ENCODE data around the gene RIPOR3.

The RIPOR3 gene

DNA sequence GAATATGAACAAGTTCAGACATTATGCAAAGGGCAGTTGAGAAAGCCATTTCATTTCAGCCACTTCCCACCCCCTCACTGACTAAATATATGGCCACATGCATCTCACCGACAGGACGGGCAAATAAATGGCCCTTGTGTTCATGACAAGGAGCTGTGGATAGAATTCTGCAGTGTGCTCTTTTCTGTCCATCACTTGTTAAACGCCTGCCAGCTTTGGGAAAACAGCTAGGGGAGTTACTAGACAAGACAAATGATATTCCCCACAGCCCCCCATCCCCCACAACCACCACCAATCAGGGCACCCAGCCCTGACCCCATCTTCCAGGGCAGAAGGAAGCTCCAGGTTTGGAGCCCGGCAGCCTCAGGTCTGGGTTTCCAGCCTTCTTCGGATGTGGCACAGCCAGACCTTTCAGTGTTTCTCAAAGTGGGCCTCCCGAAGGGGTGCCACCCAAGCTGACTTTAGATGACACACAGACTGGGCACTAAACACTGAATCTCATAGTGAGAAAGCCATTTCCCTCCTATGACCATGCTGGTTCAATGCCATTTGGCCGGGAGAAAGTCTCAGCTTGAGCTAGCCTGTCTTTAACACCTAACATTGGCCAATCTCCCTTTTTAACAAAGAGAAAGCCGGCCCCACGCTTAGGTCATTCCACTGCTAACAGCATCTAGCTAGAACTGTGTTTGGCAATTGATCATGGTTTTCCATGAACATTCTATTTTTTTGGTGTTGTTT lies 4.0 kb upstream of the RIPOR3 start:
- no peak overlapping the region for H3K4me3 ChIP-seq (replicated peaks; ENCODE audit: insufficient read depth, low read length)
- no peak overlapping the region for H3K27ac ChIP-seq (replicated peaks)
- TF ChIP-seq POLR2AphosphoS5 (IDR thresholded peaks at IDR 0.05; ENCODE audit: low read depth) (no peak), SPI1 (IDR thresholded peaks at IDR 0.05; ENCODE audit: borderline replicate concordance, low read depth) (no peak), GABPA (IDR thresholded peaks at IDR 0.05; ENCODE audit: low read depth) (no peak)
- TF ChIP-seq, protein P1, sequence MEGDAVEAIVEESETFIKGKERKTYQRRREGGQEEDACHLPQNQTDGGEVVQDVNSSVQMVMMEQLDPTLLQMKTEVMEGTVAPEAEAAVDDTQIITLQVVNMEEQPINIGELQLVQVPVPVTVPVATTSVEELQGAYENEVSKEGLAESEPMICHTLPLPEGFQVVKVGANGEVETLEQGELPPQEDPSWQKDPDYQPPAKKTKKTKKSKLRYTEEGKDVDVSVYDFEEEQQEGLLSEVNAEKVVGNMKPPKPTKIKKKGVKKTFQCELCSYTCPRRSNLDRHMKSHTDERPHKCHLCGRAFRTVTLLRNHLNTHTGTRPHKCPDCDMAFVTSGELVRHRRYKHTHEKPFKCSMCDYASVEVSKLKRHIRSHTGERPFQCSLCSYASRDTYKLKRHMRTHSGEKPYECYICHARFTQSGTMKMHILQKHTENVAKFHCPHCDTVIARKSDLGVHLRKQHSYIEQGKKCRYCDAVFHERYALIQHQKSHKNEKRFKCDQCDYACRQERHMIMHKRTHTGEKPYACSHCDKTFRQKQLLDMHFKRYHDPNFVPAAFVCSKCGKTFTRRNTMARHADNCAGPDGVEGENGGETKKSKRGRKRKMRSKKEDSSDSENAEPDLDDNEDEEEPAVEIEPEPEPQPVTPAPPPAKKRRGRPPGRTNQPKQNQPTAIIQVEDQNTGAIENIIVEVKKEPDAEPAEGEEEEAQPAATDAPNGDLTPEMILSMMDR (IDR thresholded peaks at IDR 0.05; ENCODE audit: insufficient read depth, low read length): no peak
- TF ChIP-seq, protein P2, sequence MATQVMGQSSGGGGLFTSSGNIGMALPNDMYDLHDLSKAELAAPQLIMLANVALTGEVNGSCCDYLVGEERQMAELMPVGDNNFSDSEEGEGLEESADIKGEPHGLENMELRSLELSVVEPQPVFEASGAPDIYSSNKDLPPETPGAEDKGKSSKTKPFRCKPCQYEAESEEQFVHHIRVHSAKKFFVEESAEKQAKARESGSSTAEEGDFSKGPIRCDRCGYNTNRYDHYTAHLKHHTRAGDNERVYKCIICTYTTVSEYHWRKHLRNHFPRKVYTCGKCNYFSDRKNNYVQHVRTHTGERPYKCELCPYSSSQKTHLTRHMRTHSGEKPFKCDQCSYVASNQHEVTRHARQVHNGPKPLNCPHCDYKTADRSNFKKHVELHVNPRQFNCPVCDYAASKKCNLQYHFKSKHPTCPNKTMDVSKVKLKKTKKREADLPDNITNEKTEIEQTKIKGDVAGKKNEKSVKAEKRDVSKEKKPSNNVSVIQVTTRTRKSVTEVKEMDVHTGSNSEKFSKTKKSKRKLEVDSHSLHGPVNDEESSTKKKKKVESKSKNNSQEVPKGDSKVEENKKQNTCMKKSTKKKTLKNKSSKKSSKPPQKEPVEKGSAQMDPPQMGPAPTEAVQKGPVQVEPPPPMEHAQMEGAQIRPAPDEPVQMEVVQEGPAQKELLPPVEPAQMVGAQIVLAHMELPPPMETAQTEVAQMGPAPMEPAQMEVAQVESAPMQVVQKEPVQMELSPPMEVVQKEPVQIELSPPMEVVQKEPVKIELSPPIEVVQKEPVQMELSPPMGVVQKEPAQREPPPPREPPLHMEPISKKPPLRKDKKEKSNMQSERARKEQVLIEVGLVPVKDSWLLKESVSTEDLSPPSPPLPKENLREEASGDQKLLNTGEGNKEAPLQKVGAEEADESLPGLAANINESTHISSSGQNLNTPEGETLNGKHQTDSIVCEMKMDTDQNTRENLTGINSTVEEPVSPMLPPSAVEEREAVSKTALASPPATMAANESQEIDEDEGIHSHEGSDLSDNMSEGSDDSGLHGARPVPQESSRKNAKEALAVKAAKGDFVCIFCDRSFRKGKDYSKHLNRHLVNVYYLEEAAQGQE (IDR thresholded peaks at IDR 0.05; ENCODE audit: insufficient replicate concordance, low read depth): no peak
- H3K27me3 ChIP-seq (ENCODE audit: insufficient read depth, poor library complexity, severe bottlenecking): peaks cover 31% of the 10 kb centered on the region
- DNase-seq (ENCODE audit: low read depth in 1 of 2, low spot score in 1 of 2): no peak

DNA sequence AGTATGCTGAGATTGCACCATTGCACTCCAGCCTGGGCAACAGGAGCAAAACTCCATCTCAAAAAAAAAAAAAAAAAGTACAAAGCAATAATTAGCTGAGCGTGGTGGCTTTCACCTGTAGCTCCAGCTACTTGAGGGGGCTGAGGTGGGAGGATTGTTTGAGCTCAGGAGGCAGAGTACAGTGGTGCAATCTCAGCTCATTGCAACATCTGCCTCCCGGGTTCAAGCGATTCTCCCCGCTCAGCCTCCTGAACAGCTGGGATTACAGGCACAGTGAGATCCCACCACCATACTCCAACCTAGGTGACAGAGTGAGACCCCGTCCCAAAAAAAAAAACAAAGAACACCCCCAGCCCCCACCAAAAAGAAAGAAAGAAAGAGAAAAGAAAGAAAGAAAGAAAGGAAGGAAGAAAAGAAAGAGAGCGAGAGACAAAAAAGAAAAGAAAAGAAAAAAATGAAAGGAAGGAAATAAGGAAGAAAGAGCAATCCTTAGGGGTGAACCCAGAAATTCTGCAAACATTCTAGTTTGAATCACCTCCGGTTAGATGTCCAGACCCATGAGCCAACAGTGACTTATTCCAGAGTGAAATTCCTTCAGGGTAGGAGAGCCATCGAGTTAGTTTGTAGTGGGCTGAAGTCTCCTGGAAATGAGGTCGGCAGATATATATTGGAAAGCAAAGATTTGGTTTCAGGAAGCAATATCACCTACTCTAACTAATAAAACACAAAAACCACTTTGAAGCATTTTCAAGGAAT lies 3.2 kb upstream of the RIPOR3 start:
- TF ChIP-seq GABPA (IDR thresholded peaks at IDR 0.05; ENCODE audit: low read depth) (no peak), POLR2AphosphoS5 (IDR thresholded peaks at IDR 0.05; ENCODE audit: low read depth) (no peak), SPI1 (IDR thresholded peaks at IDR 0.05; ENCODE audit: borderline replicate concordance, low read depth) (no peak)
- TF ChIP-seq, protein P2 (IDR thresholded peaks at IDR 0.05; ENCODE audit: insufficient replicate concordance, low read depth): no peak
- TF ChIP-seq, protein P1 (IDR thresholded peaks at IDR 0.05; ENCODE audit: insufficient read depth, low read length): no peak
- no peak overlapping the region for H3K27ac ChIP-seq (replicated peaks)
- H3K27me3 ChIP-seq (ENCODE audit: insufficient read depth, poor library complexity, severe bottlenecking): peaks cover 38% of the 10 kb centered on the region
- DNase-seq (ENCODE audit: low read depth in 1 of 2, low spot score in 1 of 2): no peak
- no peak overlapping the region for H3K4me3 ChIP-seq (replicated peaks; ENCODE audit: insufficient read depth, low read length)

DNA sequence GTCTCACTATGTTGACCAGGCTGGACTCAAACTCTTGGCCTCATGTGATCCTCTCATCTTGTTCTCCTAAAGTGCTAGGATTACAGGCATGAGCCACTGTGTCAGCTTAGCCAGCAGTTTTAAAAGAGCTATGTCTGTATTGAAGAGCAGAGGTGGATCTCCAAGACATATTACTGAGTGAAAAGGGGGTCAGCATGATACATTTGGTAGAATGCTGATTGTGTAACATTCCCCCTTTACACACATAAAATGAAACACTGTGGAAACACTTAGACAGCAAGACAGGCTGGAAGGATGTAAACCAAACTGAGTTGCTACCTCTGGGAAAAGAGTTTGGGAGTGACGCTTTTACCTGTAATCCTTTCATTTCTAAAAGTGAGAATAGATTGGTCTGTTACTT lies 1.7 kb upstream of the RIPOR3 start:
- TF ChIP-seq GABPA (IDR thresholded peaks at IDR 0.05; ENCODE audit: low read depth): no peak
- no peak for TF ChIP-seq POLR2AphosphoS5 (IDR thresholded peaks at IDR 0.05; ENCODE audit: low read depth)
- TF ChIP-seq, protein P2 (IDR thresholded peaks at IDR 0.05; ENCODE audit: insufficient replicate concordance, low read depth): no peak
- TF ChIP-seq, protein P1 (IDR thresholded peaks at IDR 0.05; ENCODE audit: insufficient read depth, low read length): no peak
- no peak for TF ChIP-seq SPI1 (IDR thresholded peaks at IDR 0.05; ENCODE audit: borderline replicate concordance, low read depth)
- H3K4me3 ChIP-seq (replicated peaks; ENCODE audit: insufficient read depth, low read length): no peak overlapping the region
- no peak for DNase-seq (ENCODE audit: low read depth in 1 of 2, low spot score in 1 of 2)
- no peak overlapping the region for H3K27ac ChIP-seq (replicated peaks)
- peaks cover 38% of the 10 kb centered on the region for H3K27me3 ChIP-seq (ENCODE audit: insufficient read depth, poor library complexity, severe bottlenecking)
